GM18870 (cell line): ENCODE measurements around the gene HS3ST3B1.

Experiments
- ATAC-seq: cut with Tn5 transposase; IDR thresholded peaks from one replicate; pipeline ENCODE4 v1.9.1; 2021; ENCODE audit warnings: moderate library complexity; ENCODE audit not compliant: unreplicated experiment

Gene HS3ST3B1

GRCh38 chr17:14303343-14304221 is 2.7 kb downstream of the HS3ST3B1 start:
- ATAC-seq, result no peak

GRCh38 chr17:14304222-14304772 is 3.4 kb downstream of the HS3ST3B1 start:
- no peak for ATAC-seq

GRCh38 chr17:14304773-14305517 is 4.1 kb downstream of the HS3ST3B1 start:
- ATAC-seq, result no peak

- no peak for ATAC-seq
Measured at GRCh38 chr17:14305785-14306496, 5.1 kb downstream of the HS3ST3B1 start.

GRCh38 chr17:14306596-14306995 is 5.7 kb downstream of the HS3ST3B1 start:
- no peak for ATAC-seq

- ATAC-seq, result no peak
Measured at GRCh38 chr17:14307560-14308024, 6.7 kb downstream of the HS3ST3B1 start.

- ATAC-seq, result no peak
Measured at GRCh38 chr17:14308636-14308964, 7.7 kb downstream of the HS3ST3B1 start.

- no peak for ATAC-seq
Measured at GRCh38 chr17:14308965-14309879, 8.3 kb downstream of the HS3ST3B1 start.

GRCh38 chr17:14310101-14310500 is 9.2 kb downstream of the HS3ST3B1 start:
- ATAC-seq, result no peak

GRCh38 chr17:14310605-14311004 is 9.7 kb downstream of the HS3ST3B1 start:
- ATAC-seq, result no peak

GRCh38 chr17:14311186-14311705 is 10.4 kb downstream of the HS3ST3B1 start:
- no peak for ATAC-seq

GRCh38 chr17:14311981-14312380 is 11.1 kb downstream of the HS3ST3B1 start:
- no peak for ATAC-seq

GRCh38 chr17:14312522-14312921 is 11.6 kb downstream of the HS3ST3B1 start:
- no peak for ATAC-seq

- ATAC-seq, result no peak
Measured at GRCh38 chr17:14316126-14316832, 15.4 kb downstream of the HS3ST3B1 start.

GRCh38 chr17:14317383-14317782 is 16.5 kb downstream of the HS3ST3B1 start:
- ATAC-seq, result no peak

GRCh38 chr17:14318109-14318917 is 17.4 kb downstream of the HS3ST3B1 start:
- no peak for ATAC-seq

- no peak for ATAC-seq
Measured at GRCh38 chr17:14318918-14319205, 18.0 kb downstream of the HS3ST3B1 start.

GRCh38 chr17:14320098-14320497 is 19.2 kb downstream of the HS3ST3B1 start:
- no peak for ATAC-seq
